ENCODE results near the gene PTPRD.

- TF ChIP-seq POLR2AphosphoS5 (IDR thresholded peaks at IDR 0.05; ENCODE audit: borderline replicate concordance, low read depth, low read length) (no peak), EZH2 (IDR thresholded peaks at IDR 0.05) (no peak), FOXP2 (optimal IDR thresholded peaks at IDR 0.05; ENCODE audit: control extremely low read depth, extremely low read length, insufficient read depth) (no peak)
These were observed 1571.0 kb downstream of the PTPRD start for GRCh38 chr9:9041756-9042155.
